NCI-H2171 (cell line): Measurements from ENCODE around the gene RPL18.
"Not testable (repeated sequence)": the region's sequence is repeated elsewhere in the genome, so short reads cannot be mapped to it uniquely, and the experiment has no call there.

Source experiments
- DNase-seq: peaks from one replicate; lab custom pipeline; 2025; lab: John Stamatoyannopoulos, UW

The RPL18 gene

GRCh38 chr19:48644355-48644754 is 25.4 kb upstream of the RPL18 start:
- no peak for DNase-seq

- no peak for DNase-seq
Observed at GRCh38 chr19:48642862-48643261, 23.9 kb upstream of the RPL18 start.

GRCh38 chr19:48641850-48642249 is 22.9 kb upstream of the RPL18 start:
- no peak for DNase-seq

GRCh38 chr19:48639483-48640375 is 20.8 kb upstream of the RPL18 start:
- DNase-seq = no peak

- no peak for DNase-seq
Observed at GRCh38 chr19:48638831-48639381, 19.9 kb upstream of the RPL18 start.

GRCh38 chr19:48637948-48638830 is 19.2 kb upstream of the RPL18 start:
- DNase-seq = peak; percentile 66

GRCh38 chr19:48637449-48637947 is 18.5 kb upstream of the RPL18 start:
- DNase-seq = peak; percentile 99

- no peak for DNase-seq
Observed at GRCh38 chr19:48636859-48637448, 18.0 kb upstream of the RPL18 start, which contains the start of gene DBP. TSS of gene DBP (minus strand) at chr19:48637379. CDS start at chr19:48636994, 385 bp downstream.

- DNase-seq = peak; percentile 54
Observed at GRCh38 chr19:48635966-48636858, 17.2 kb upstream of the RPL18 start.

- DNase-seq = peak; percentile 69
Observed at GRCh38 chr19:48635263-48635965, 16.4 kb upstream of the RPL18 start.

GRCh38 chr19:48634424-48635262 is 15.7 kb upstream of the RPL18 start:
- DNase-seq = peak; percentile 97

GRCh38 chr19:48634036-48634342 is 15.0 kb upstream of the RPL18 start:
- DNase-seq = no peak

- no peak for DNase-seq
Observed at GRCh38 chr19:48633148-48634035, 14.4 kb upstream of the RPL18 start.

- no peak for DNase-seq
Observed at GRCh38 chr19:48632692-48633147, 13.7 kb upstream of the RPL18 start.

- DNase-seq = not testable (repeated sequence)
Observed at GRCh38 chr19:48632286-48632685, 13.3 kb upstream of the RPL18 start.

- DNase-seq = no peak
Observed at GRCh38 chr19:48631225-48631624, 12.2 kb upstream of the RPL18 start.

GRCh38 chr19:48630296-48631063 is 11.5 kb upstream of the RPL18 start:
- DNase-seq = no peak
